ENCODE data around the gene MDGA2. TPM values are rescaled to one million over a fixed set of nuclear protein-coding genes. Genes with fewer than 3 reads are reported as not detected.

Gene MDGA2
- total RNA-seq, 1 donor from 2014 or later = 2.4 TPM

DNA sequence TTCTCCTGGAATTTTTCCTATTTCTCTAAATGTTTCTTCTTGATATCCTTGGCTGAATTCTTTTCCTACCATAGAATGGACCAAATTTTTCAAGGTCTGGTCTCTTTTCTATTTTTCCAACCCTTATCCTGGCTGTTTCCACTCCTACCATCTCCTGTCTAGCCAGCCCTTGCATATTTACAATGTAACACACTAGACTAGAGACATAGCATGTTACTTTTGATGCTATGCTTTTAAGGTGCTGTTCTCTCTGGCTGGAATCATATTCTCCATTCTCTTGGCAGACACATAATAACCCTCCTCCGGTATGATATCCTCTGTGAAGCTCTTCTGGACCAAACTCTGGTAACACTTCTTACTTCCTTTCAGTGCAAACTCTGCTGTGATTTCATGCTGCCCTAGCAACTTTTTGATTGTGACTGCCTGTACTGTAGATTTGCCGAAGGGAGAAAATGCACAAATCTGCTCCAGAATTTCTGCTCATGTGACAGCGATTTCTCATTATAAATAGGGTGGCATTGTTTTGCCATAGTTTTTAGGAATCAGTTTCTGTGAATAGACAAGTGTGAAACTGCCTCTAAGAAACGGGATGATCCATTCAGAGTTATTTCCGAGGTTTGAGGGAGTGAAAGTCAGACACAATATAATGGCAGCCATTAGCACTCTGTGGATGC is 284.4 kb downstream of the MDGA2 start:
- H3K4me1 ChIP-seq (ENCODE audit: insufficient read depth, low read length) = no peaks in the 10 kb centered on the region
- Mint-ChIP-seq H3K4me1 (ENCODE audit: low read depth, unreplicated experiment) (peaks cover 11% of the 10 kb centered on the region), H3K36me3 (ENCODE audit: low read depth, unreplicated experiment) (no peaks in the 10 kb centered on the region), H3K9me3 (ENCODE audit: unreplicated experiment) (no peaks in the 10 kb centered on the region), H3K27me3 (ENCODE audit: low read depth, unreplicated experiment) (no peaks in the 10 kb centered on the region), H3K4me3 (ENCODE audit: unreplicated experiment) (no peak overlapping the region), H3K27ac (ENCODE audit: unreplicated experiment) (no peak overlapping the region)
- no peak overlapping the region for H3K4me2 ChIP-seq (ENCODE audit: low read length)
- FAIRE-seq (no peak), DNase-seq (ENCODE audit: low read depth) (no peak)
- TF ChIP-seq, protein P1, sequence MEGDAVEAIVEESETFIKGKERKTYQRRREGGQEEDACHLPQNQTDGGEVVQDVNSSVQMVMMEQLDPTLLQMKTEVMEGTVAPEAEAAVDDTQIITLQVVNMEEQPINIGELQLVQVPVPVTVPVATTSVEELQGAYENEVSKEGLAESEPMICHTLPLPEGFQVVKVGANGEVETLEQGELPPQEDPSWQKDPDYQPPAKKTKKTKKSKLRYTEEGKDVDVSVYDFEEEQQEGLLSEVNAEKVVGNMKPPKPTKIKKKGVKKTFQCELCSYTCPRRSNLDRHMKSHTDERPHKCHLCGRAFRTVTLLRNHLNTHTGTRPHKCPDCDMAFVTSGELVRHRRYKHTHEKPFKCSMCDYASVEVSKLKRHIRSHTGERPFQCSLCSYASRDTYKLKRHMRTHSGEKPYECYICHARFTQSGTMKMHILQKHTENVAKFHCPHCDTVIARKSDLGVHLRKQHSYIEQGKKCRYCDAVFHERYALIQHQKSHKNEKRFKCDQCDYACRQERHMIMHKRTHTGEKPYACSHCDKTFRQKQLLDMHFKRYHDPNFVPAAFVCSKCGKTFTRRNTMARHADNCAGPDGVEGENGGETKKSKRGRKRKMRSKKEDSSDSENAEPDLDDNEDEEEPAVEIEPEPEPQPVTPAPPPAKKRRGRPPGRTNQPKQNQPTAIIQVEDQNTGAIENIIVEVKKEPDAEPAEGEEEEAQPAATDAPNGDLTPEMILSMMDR (IDR thresholded peaks at IDR 0.05; ENCODE audit: insufficient read depth, low read depth, low read length) = no peak
- TF ChIP-seq EZH2 (IDR thresholded peaks at IDR 0.05; ENCODE audit: insufficient read depth, low read length) = no peak
- no peak overlapping the region for H3K9ac ChIP-seq (ENCODE audit: low read length)
- no peak overlapping the region for H3K4me3 ChIP-seq (ENCODE audit: insufficient read depth, low read depth, low read length)
- no peaks in the 10 kb centered on the region for H4K20me1 ChIP-seq (ENCODE audit: insufficient read depth, low read length)
- H2AFZ ChIP-seq (ENCODE audit: low read depth, low read length) = no peak overlapping the region
- no peaks in the 10 kb centered on the region for H3K36me3 ChIP-seq (ENCODE audit: insufficient read depth, low read length)
- H3K79me2 ChIP-seq (ENCODE audit: insufficient read depth, low read length) = no peaks in the 10 kb centered on the region
- no peaks in the 10 kb centered on the region for H3K27me3 ChIP-seq (ENCODE audit: insufficient read depth, low read length)
- no peak overlapping the region for H3K27ac ChIP-seq (ENCODE audit: low read depth, low read length)
- no peaks in the 10 kb centered on the region for H3K9me3 ChIP-seq (ENCODE audit: insufficient read depth, low read depth, low read length)

DNA sequence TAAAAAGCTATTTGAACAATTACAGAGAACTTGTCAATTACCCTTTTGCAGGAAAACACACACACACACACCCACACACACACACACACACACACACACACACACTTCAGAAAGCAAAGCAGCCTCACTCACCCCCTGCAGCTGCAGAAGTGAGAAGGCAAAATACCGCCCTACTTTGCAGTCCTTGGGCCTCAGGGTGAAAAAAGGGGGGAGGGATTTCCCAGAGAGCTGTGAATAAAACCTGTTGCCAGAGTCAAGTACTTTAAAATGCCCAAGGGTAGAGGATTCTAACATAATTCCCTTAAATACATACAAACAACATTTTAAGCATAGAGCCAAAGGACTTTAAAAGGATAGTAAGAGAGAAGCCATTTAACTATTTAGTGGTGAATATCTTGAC is 285.9 kb downstream of the MDGA2 start:
- Histone ChIP-seq H3K36me3 (ENCODE audit: insufficient read depth, low read length) (no peaks in the 10 kb centered on the region), H4K20me1 (ENCODE audit: insufficient read depth, low read length) (no peaks in the 10 kb centered on the region), H3K9ac (ENCODE audit: low read length) (no peak overlapping the region), H3K27me3 (ENCODE audit: insufficient read depth, low read length) (no peaks in the 10 kb centered on the region), H3K79me2 (ENCODE audit: insufficient read depth, low read length) (no peaks in the 10 kb centered on the region), H3K4me2 (ENCODE audit: low read length) (no peak overlapping the region), H3K27ac (ENCODE audit: low read depth, low read length) (no peak overlapping the region), H2AFZ (ENCODE audit: low read depth, low read length) (no peak overlapping the region), H3K4me3 (ENCODE audit: insufficient read depth, low read depth, low read length) (no peak overlapping the region), H3K4me1 (ENCODE audit: insufficient read depth, low read length) (no peaks in the 10 kb centered on the region), H3K9me3 (ENCODE audit: insufficient read depth, low read depth, low read length) (no peaks in the 10 kb centered on the region)
- DNase-seq (ENCODE audit: low read depth) = no peak
- Mint-ChIP-seq H3K4me3 (ENCODE audit: unreplicated experiment) (no peak overlapping the region), H3K27me3 (ENCODE audit: low read depth, unreplicated experiment) (no peaks in the 10 kb centered on the region), H3K27ac (ENCODE audit: unreplicated experiment) (no peak overlapping the region), H3K36me3 (ENCODE audit: low read depth, unreplicated experiment) (no peaks in the 10 kb centered on the region), H3K9me3 (ENCODE audit: unreplicated experiment) (no peaks in the 10 kb centered on the region), H3K4me1 (ENCODE audit: low read depth, unreplicated experiment) (peaks cover 11% of the 10 kb centered on the region)
- FAIRE-seq = no peak
- no peak for TF ChIP-seq EZH2 (IDR thresholded peaks at IDR 0.05; ENCODE audit: insufficient read depth, low read length)
- TF ChIP-seq, protein P1 (IDR thresholded peaks at IDR 0.05; ENCODE audit: insufficient read depth, low read depth, low read length) = no peak

DNA sequence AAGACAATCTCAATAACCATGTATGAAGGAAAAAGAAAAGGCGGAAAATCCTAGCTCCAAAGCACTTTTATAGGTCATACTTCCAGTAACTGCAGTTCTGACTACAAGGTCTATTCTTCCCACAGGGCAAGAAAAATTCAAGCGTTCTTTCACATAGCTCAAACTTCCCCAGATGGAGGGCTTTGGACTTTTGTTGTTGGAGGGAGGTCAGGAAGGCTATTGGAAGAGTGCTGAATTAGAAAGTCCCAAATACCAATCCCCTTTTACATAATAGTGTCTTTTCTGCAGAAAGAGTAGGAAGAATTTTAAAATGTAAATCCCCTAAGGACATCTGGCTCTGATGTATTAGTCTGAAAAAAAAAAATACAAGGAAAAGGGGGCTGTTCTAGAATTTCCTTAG is 309.4 kb downstream of the MDGA2 start:
- DNase-seq (ENCODE audit: low read depth) = no peak
- H2AFZ ChIP-seq (ENCODE audit: low read depth, low read length) = no peak overlapping the region
- TF ChIP-seq, protein P1 (IDR thresholded peaks at IDR 0.05; ENCODE audit: insufficient read depth, low read depth, low read length) = no peak
- no peak for TF ChIP-seq EZH2 (IDR thresholded peaks at IDR 0.05; ENCODE audit: insufficient read depth, low read length)
- no peak overlapping the region for H3K27ac ChIP-seq (ENCODE audit: low read depth, low read length)
- no peaks in the 10 kb centered on the region for H3K36me3 Mint-ChIP-seq (ENCODE audit: low read depth, unreplicated experiment)
- H3K4me3 ChIP-seq (ENCODE audit: insufficient read depth, low read depth, low read length) = no peak overlapping the region
- H3K9me3 Mint-ChIP-seq (ENCODE audit: unreplicated experiment) = no peaks in the 10 kb centered on the region
- no peaks in the 10 kb centered on the region for H3K79me2 ChIP-seq (ENCODE audit: insufficient read depth, low read length)
- H3K27me3 Mint-ChIP-seq (ENCODE audit: low read depth, unreplicated experiment) = no peaks in the 10 kb centered on the region
- no peaks in the 10 kb centered on the region for H3K9me3 ChIP-seq (ENCODE audit: insufficient read depth, low read depth, low read length)
- H3K27ac Mint-ChIP-seq (ENCODE audit: unreplicated experiment) = no peak overlapping the region
- H3K27me3 ChIP-seq (ENCODE audit: insufficient read depth, low read length) = no peaks in the 10 kb centered on the region
- H3K4me1 Mint-ChIP-seq (ENCODE audit: low read depth, unreplicated experiment) = peaks cover 4% of the 10 kb centered on the region
- H3K9ac ChIP-seq (ENCODE audit: low read length) = no peak overlapping the region
- no peaks in the 10 kb centered on the region for H3K4me1 ChIP-seq (ENCODE audit: insufficient read depth, low read length)
- no peak for FAIRE-seq
- H3K4me2 ChIP-seq (ENCODE audit: low read length) = no peak overlapping the region
- H4K20me1 ChIP-seq (ENCODE audit: insufficient read depth, low read length) = no peaks in the 10 kb centered on the region
- no peaks in the 10 kb centered on the region for H3K36me3 ChIP-seq (ENCODE audit: insufficient read depth, low read length)
- H3K4me3 Mint-ChIP-seq (ENCODE audit: unreplicated experiment) = no peak overlapping the region
